ENCODE measurements around the gene SMCO2.

DNA sequence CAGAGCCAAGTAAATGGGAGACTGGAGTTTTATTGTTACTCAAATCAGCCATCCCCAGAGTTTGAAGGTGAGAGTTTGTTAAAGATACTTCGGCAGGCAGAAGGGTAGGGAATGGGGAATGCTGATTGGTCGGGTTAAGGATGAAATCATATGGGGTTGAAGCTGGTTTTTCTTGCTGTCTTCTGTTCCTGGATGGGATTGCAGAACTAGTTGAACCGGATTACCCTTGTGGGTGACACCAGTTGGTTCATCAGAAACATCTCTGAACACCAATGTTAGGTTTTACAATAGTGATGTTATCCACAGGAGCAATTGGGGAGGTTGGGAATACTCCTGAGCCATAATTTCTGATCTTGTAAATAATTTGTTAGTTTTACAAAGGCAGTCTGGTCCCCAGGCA lies 18.7 kb upstream of the SMCO2 start:
- TF ChIP-seq, protein P1, sequence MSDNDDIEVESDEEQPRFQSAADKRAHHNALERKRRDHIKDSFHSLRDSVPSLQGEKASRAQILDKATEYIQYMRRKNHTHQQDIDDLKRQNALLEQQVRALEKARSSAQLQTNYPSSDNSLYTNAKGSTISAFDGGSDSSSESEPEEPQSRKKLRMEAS (IDR thresholded peaks at IDR 0.05), result no peak
- TF ChIP-seq EP300 (IDR thresholded peaks at IDR 0.05; ENCODE audit: borderline replicate concordance in 1 of 2, low read depth in 2 of 2, low read length in 2 of 2), result no peak
- no peak for TF ChIP-seq CREB1 (IDR thresholded peaks at IDR 0.05)
- no peak for TF ChIP-seq SP2 (IDR thresholded peaks at IDR 0.05; ENCODE audit: low read length)
- TF ChIP-seq TAF1 (IDR thresholded peaks at IDR 0.05; ENCODE audit: low read depth, low read length), result no peak
- TF ChIP-seq SIN3A (conservative IDR thresholded peaks at IDR 0.05 in 1 of 2, IDR thresholded peaks at IDR 0.05 in 1 of 2; ENCODE audit: low read depth in 1 of 2, low read length in 2 of 2), result no peak
- no peak for TF ChIP-seq POLR2AphosphoS5 (IDR thresholded peaks at IDR 0.05; ENCODE audit: low read depth, low read length)

Measured in H1 (cell line).